Putamen (tissue), 1 donor: ENCODE data around the gene CTIF.
A peak's percentile ranks its signal among the peaks of the same experiment; 100 is the strongest.

Source experiments
- DNase-seq: peaks from one replicate; pipeline ENCODE4 v3.0.0-alpha.2; 2016; ENCODE audit warnings: low spot score

The CTIF gene

GRCh38 chr18:48533340-48534070, 5.3 kb upstream of the CTIF start:
- no peak for DNase-seq

GRCh38 chr18:48534364-48534763, 4.5 kb upstream of the CTIF start:
- DNase-seq, result no peak

- DNase-seq, result no peak
Observed at GRCh38 chr18:48535956-48536355, 2.9 kb upstream of the CTIF start.

GRCh38 chr18:48536516-48536915, 2.3 kb upstream of the CTIF start:
- no peak for DNase-seq

GRCh38 chr18:48539406-48540250, 797 bp downstream of the CTIF start:
- peak; percentile 61 for DNase-seq

- no peak for DNase-seq
Observed at GRCh38 chr18:48540251-48541025, 1.6 kb downstream of the CTIF start.

- DNase-seq, result peak; percentile 73
Observed at GRCh38 chr18:48541026-48541746, 2.4 kb downstream of the CTIF start.

GRCh38 chr18:48541747-48542400, 3.0 kb downstream of the CTIF start:
- DNase-seq, result no peak

- DNase-seq, result no peak
Observed at GRCh38 chr18:48542513-48543181, 3.8 kb downstream of the CTIF start.

- no peak for DNase-seq
Observed at GRCh38 chr18:48543228-48543627, 4.4 kb downstream of the CTIF start.

GRCh38 chr18:48544116-48544515, 5.3 kb downstream of the CTIF start:
- DNase-seq, result no peak

GRCh38 chr18:48544661-48545415, 6.0 kb downstream of the CTIF start:
- DNase-seq, result no peak

GRCh38 chr18:48545757-48546321, 7.0 kb downstream of the CTIF start:
- peak; percentile 78 for DNase-seq

GRCh38 chr18:48546396-48546795, 7.6 kb downstream of the CTIF start:
- no peak for DNase-seq

GRCh38 chr18:48547531-48547981, 8.7 kb downstream of the CTIF start:
- peak; percentile 61 for DNase-seq

GRCh38 chr18:48548011-48548771, 9.4 kb downstream of the CTIF start:
- DNase-seq, result no peak

GRCh38 chr18:48548921-48549320, 10.1 kb downstream of the CTIF start:
- no peak for DNase-seq

- no peak for DNase-seq
Observed at GRCh38 chr18:48550101-48550729, 11.4 kb downstream of the CTIF start.
